H9 (cell line): ENCODE results near the gene RAB19. TPM values are rescaled to one million over a fixed set of nuclear protein-coding genes. Genes with fewer than 3 reads are reported as not detected.

Experiments
- DNase-seq: peaks from one replicate; pipeline ENCODE4 v3.0.0-alpha.2; 2017
- H2AFZ ChIP-seq: one replicate; pipeline ENCODE4 v1.6.1; 2013; ENCODE audit warnings: mild to moderate bottlenecking, low read length, control low read depth, moderate library complexity
- H2AK5ac ChIP-seq: 2 replicates; pipeline ENCODE4 v1.6.1; 2013; ENCODE audit warnings: low read length, control low read depth, mixed read lengths; ENCODE audit not compliant: insufficient read length
- H2BK120ac ChIP-seq: one replicate; pipeline ENCODE4 v1.6.1; 2013; ENCODE audit warnings: low read depth, mild to moderate bottlenecking, low read length, control low read depth, inconsistent platforms; ENCODE audit not compliant: poor library complexity, severe bottlenecking
- H2BK12ac ChIP-seq: 2 replicates; pipeline ENCODE4 v1.6.1; 2013; ENCODE audit warnings: low read length, control low read depth, mixed read lengths, low read depth; ENCODE audit not compliant: insufficient read length
- H2BK15ac ChIP-seq: 2 replicates; pipeline ENCODE4 v1.6.1; 2013; ENCODE audit warnings: low read depth, low read length, control low read depth
- H2BK20ac ChIP-seq: one replicate; pipeline ENCODE4 v1.6.1; 2013; ENCODE audit warnings: low read depth, mild to moderate bottlenecking, low read length, control low read depth, inconsistent platforms; ENCODE audit not compliant: poor library complexity, severe bottlenecking
- H2BK5ac ChIP-seq: 2 replicates; pipeline ENCODE4 v1.6.1; 2013; ENCODE audit warnings: low read length, control low read depth, mixed read lengths; ENCODE audit not compliant: insufficient read length
- H3K14ac ChIP-seq: 2 replicates; pipeline ENCODE4 v1.6.1; 2013; ENCODE audit warnings: low read length, control low read depth; ENCODE audit not compliant: insufficient read depth
- H3K18ac ChIP-seq: 2 replicates; pipeline ENCODE4 v1.6.1; 2013; ENCODE audit warnings: low read depth, mild to moderate bottlenecking, mixed read lengths, low read length, control low read depth; ENCODE audit not compliant: insufficient read length
- H3K23ac ChIP-seq: 2 replicates; pipeline ENCODE4 v1.6.1; 2013; ENCODE audit warnings: low read length, control low read depth, mixed read lengths, low read depth; ENCODE audit not compliant: insufficient read length
- H3K23me2 ChIP-seq: 2 replicates; pipeline ENCODE4 v1.6.1; 2013; ENCODE audit warnings: low read depth, mild to moderate bottlenecking, mixed read lengths, low read length, control low read depth; ENCODE audit not compliant: insufficient read length, poor library complexity, severe bottlenecking
- H3K27ac ChIP-seq: 2 replicates; pipeline ENCODE4 v1.5.1; 2013; ENCODE audit warnings: low read length, control low read depth, mixed read lengths, low read depth; ENCODE audit not compliant: insufficient read length
- H3K27me3 ChIP-seq: 2 replicates; pipeline ENCODE4 v1.6.1; 2013; ENCODE audit warnings: low read length, control low read depth, inconsistent platforms; ENCODE audit not compliant: insufficient read depth
- H3K4ac ChIP-seq: 2 replicates; pipeline ENCODE4 v1.6.1; 2013; ENCODE audit warnings: low read depth, mild to moderate bottlenecking, control low read depth, inconsistent platforms, low read length, moderate library complexity
- H3K4me1 ChIP-seq: 2 replicates; pipeline ENCODE4 v1.6.1; 2013; ENCODE audit warnings: low read length, control low read depth, inconsistent platforms; ENCODE audit not compliant: insufficient read depth
- H3K4me2 ChIP-seq: 2 replicates; pipeline ENCODE4 v1.6.1; 2013; ENCODE audit warnings: low read length, control low read depth, mixed read lengths; ENCODE audit not compliant: insufficient read length, insufficient read depth
- H3K56ac ChIP-seq: 2 replicates; pipeline ENCODE4 v1.6.1; 2013; ENCODE audit warnings: low read depth, mild to moderate bottlenecking, mixed read lengths, low read length, control low read depth; ENCODE audit not compliant: insufficient read length
- H3K79me1 ChIP-seq: 2 replicates; pipeline ENCODE4 v1.6.1; 2013; ENCODE audit warnings: low read depth, mild to moderate bottlenecking, moderate library complexity, low read length, control low read depth, inconsistent platforms; ENCODE audit not compliant: insufficient read depth, poor library complexity, severe bottlenecking
- H3K79me2 ChIP-seq: 2 replicates; pipeline ENCODE4 v1.6.1; 2013; ENCODE audit warnings: low read length, control low read depth, inconsistent platforms; ENCODE audit not compliant: insufficient read depth
- H3K9ac ChIP-seq: 2 replicates; pipeline ENCODE4 v1.6.1; 2013; ENCODE audit warnings: low read length, control low read depth, mixed read lengths; ENCODE audit not compliant: insufficient read length; ENCODE audit errors: extremely low read depth
- H3K9me3 ChIP-seq: one replicate; pipeline ENCODE4 v1.6.1; 2013; ENCODE audit warnings: low read depth, low read length, inconsistent platforms; ENCODE audit not compliant: control insufficient read depth
- H3T11ph ChIP-seq: one replicate; pipeline ENCODE4 v1.6.1; 2013; ENCODE audit warnings: mild to moderate bottlenecking, low read length, control low read depth, inconsistent platforms
- H4K20me1 ChIP-seq: one replicate; pipeline ENCODE4 v1.6.1; 2013; ENCODE audit not compliant: control insufficient read depth, insufficient read length, insufficient read depth
- H4K5ac ChIP-seq: 2 replicates; pipeline ENCODE4 v1.6.1; 2013; ENCODE audit warnings: low read depth, mild to moderate bottlenecking, mixed read lengths, low read length, control low read depth; ENCODE audit not compliant: insufficient read length
- H4K8ac ChIP-seq: replicated peaks from 2 replicates; pipeline ENCODE4 v1.6.1; 2013; ENCODE audit warnings: low read length, control low read depth, mixed read lengths, low read depth; ENCODE audit not compliant: insufficient read length
- H4K91ac ChIP-seq: 2 replicates; pipeline ENCODE4 v1.6.1; 2013; ENCODE audit warnings: low read depth, mild to moderate bottlenecking, moderate library complexity, mixed read lengths, low read length, control low read depth; ENCODE audit not compliant: insufficient read length
- H3K27ac Mint-ChIP-seq, 3 experiments: 2 replicates in 2 of 3; 3 replicates in 1 of 3; pipeline ENCODE4 v1.8.0; 2020 to 2021; ENCODE audit warnings: mixed read lengths in 3 of 3, mild to moderate bottlenecking in 1 of 3, moderate library complexity in 1 of 3
- H3K27me3 Mint-ChIP-seq: 2 replicates; pipeline ENCODE4 v1.8.0; 2021; ENCODE audit warnings: low read depth, mild to moderate bottlenecking, moderate library complexity, mixed read lengths
- H3K36me3 Mint-ChIP-seq, 3 experiments: 2 replicates in 2 of 3; 3 replicates in 1 of 3; pipeline ENCODE4 v1.8.0; 2020 to 2021; ENCODE audit warnings: low read depth in 3 of 3, mixed read lengths in 3 of 3; ENCODE audit not compliant: insufficient read depth in 1 of 3
- H3K4me1 Mint-ChIP-seq, 2 experiments: 2 replicates each; pipeline ENCODE4 v1.8.0; 2020; ENCODE audit warnings: mixed read lengths in 2 of 2
- H3K4me3 Mint-ChIP-seq, 2 experiments: 2 replicates in 1 of 2; 3 replicates in 1 of 2; pipeline ENCODE4 v1.8.0; 2020 to 2021; ENCODE audit warnings: mild to moderate bottlenecking in 2 of 2, mixed read lengths in 2 of 2, moderate library complexity in 1 of 2
- H3K9me3 Mint-ChIP-seq, 2 experiments: 2 replicates in 1 of 2; 3 replicates in 1 of 2; pipeline ENCODE4 v1.8.0; 2020; ENCODE audit warnings: mild to moderate bottlenecking in 2 of 2, mixed read lengths in 2 of 2, moderate library complexity in 1 of 2
- CTCF ChIP-seq: fragments of 200-600 bp; sonication (generic); conservative IDR thresholded peaks from 3 replicates; pipeline ENCODE4 v1.8.0; 2021; ENCODE audit warnings: antibody characterized with exemption, mild to moderate bottlenecking
- WGBS: extraction: QIAGEN DNeasy Blood & Tissue Kit; methylation state at CpG from one replicate; pipeline ENCODE4 v1.1.7; 2013; ENCODE audit warnings: missing lambda C conversion rate, low lambda C conversion rate, mixed read lengths; ENCODE audit not compliant: insufficient read length; ENCODE audit errors: extremely low coverage; 5-methylcytosine and 5-hydroxymethylcytosine counted together
- total RNA-seq: library from RNA; stranded (reverse); gene quantifications from 2 replicates; pipeline ENCODE4 v1.2.1, GENCODE V29; 2021

RAB19 gene
- total RNA-seq, 1 experiment from 2014 or later = 15.1 TPM

GRCh38 chr7:140404565-140405065 is 757 bp downstream of the RAB19 start:
- Mint-ChIP-seq H3K4me1 (peaks cover 17 to 23% of the 10 kb centered on the region in 2 experiments), H3K4me3 (peak overlapping the region; percentile 74 to 83), H3K36me3 (peaks cover 4 to 18% (median 15%) of the 10 kb centered on the region in 3 experiments; a peak in 6 of 7 replicates), H3K27me3 (no peaks in the 10 kb centered on the region), H3K9me3 (no peaks in the 10 kb centered on the region; a peak in 1 of 5 replicates), H3K27ac (peak overlapping the region in 2 of 3 experiments; percentile 73 to 89; a peak in 1 of 7 replicates)
- H3K9ac ChIP-seq = no peak overlapping the region
- no peak for DNase-seq
- H4K20me1 ChIP-seq = no peaks in the 10 kb centered on the region
- no peak overlapping the region for H3K27ac ChIP-seq
- H3K23ac ChIP-seq = no peak overlapping the region
- H4K5ac ChIP-seq = no peak overlapping the region
- TF ChIP-seq CTCF = no peak
- H3K79me2 ChIP-seq = no peaks in the 10 kb centered on the region
- no peaks in the 10 kb centered on the region for H3K9me3 ChIP-seq
- no peak overlapping the region for H4K91ac ChIP-seq
- H3K4me1 ChIP-seq = peaks cover 5% of the 10 kb centered on the region; the same call in 1 of the 2 replicates
- no peak overlapping the region for H3K18ac ChIP-seq
- H2BK12ac ChIP-seq = no peak overlapping the region
- no CpG with 5 or more reads among the region's 3 CpGs for WGBS
- no peak overlapping the region for H4K8ac ChIP-seq
- no peak overlapping the region for H3K56ac ChIP-seq
- H3K4me2 ChIP-seq = peak overlapping the region; percentile 54
- no peak overlapping the region for H3K4ac ChIP-seq
- no peak overlapping the region for H2BK120ac ChIP-seq
- no peak overlapping the region for H2BK5ac ChIP-seq
- no peak overlapping the region for H2AFZ ChIP-seq
- H2BK15ac ChIP-seq = no peak overlapping the region
- H3T11ph ChIP-seq = no peak overlapping the region
- no peak overlapping the region for H2BK20ac ChIP-seq
- no peak overlapping the region for H3K14ac ChIP-seq
- H3K79me1 ChIP-seq = no peaks in the 10 kb centered on the region
- H3K27me3 ChIP-seq = no peaks in the 10 kb centered on the region
- H3K23me2 ChIP-seq = peaks cover 3% of the 10 kb centered on the region
- no peak overlapping the region for H2AK5ac ChIP-seq
